HG03442 (cell line): Measurements from ENCODE around the gene LRRTM1.

Experiments used
- ATAC-seq: cut with Tn5 transposase; IDR thresholded peaks from one replicate; pipeline ENCODE4 v1.9.1; 2021; ENCODE audit warnings: mild to moderate bottlenecking, moderate library complexity; ENCODE audit not compliant: unreplicated experiment

LRRTM1 gene

GRCh38 chr2:80252294-80252986 is 52.1 kb downstream of the LRRTM1 start:
- ATAC-seq, result no peak
